ENCODE data around the gene APEH. TPM values are rescaled to one million over a fixed set of nuclear protein-coding genes. Genes with fewer than 3 reads are reported as not detected.

APEH gene
- total RNA-seq, 1 donor from 2014 or later, result 99.5 TPM

DNA sequence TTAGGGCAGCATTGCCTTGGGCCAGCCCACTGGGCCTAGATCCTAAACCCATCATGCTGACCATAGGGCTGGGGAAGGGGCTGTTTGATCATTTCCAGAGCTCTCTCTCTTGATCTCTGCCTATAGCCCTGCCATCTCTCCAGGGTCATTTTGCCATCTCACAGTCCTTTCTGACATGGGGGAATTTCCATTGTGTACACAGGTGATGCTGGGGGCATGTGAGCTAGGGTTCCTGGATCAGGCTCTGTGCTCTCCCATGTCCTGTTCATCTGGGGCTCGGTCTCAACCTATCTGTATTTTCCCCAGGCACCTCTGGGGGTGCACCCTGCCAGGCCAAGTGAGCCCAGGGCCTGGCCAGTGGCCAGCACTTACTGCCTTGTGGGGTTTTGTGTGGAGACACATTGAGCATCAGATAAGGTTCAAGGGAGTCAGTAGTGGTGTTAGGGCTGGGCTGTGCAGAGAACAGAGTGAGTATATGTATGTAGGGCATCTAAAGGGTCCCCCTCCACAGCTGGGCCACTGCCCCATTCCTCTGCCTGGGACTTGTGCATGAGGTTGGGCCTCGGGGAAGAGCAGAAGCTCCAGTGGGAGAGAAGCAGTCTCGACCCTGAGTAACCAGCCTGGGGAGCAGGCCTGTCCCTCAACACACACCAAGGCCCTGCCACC lies 25.7 kb upstream of the APEH start:
- intact Hi-C loops (cut with DNase I), result loop anchor here (5.0 kb wide), 1 partner anchor 96 kb away; the partner anchor contains the start of gene BSN
- ATAC-seq (no peak), DNase-seq (ENCODE audit: missing footprints) (no peak)

DNA sequence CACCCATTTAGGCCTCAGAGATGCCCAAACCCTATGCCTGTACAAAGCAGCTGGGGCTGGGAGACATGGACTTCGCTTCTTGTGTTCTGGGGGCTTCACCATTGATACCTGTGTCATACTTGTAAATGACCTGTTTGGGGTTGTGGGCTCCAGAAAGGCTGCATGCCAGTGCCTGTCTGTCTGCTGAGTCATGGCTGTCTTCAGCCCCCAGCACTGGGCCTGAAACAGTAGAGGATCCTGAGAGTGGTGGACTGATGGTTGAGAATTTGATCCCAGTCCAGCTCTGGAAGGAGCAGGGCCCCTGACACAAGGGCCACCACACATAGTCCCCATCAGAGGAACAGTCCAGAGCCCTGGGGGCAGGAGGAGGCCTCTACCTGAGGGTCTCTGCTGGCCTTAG lies 24.6 kb upstream of the APEH start:
- intact Hi-C loops (cut with DNase I), result loop anchor here (5.0 kb wide), 1 partner anchor 97 kb away; the partner anchor contains the start of gene BSN
- no peak for DNase-seq (ENCODE audit: missing footprints)
- no peak for ATAC-seq

DNA sequence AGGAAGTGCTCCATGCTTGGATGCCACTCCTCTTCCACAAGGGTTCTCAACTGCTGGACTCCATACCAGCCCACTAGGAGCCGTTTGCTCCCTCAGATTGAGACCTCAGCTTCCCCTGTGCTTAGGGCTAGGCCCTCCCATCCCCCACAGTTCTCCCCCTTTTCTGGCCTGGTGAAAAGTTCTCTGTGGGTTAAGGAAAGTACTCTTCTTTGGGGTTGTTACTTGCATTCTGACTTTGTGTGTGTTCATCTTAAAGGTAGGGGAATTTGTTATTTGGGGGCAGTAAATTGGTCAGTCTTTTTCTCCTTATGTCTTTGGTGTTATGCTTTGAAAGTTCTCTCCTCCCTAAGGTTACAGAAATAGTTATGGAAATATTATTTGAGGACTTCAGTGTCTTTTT lies 24.0 kb upstream of the APEH start:
- intact Hi-C loops (cut with DNase I), result no loop called here
- DNase-seq (ENCODE audit: missing footprints), result no peak
- no peak for ATAC-seq

DNA sequence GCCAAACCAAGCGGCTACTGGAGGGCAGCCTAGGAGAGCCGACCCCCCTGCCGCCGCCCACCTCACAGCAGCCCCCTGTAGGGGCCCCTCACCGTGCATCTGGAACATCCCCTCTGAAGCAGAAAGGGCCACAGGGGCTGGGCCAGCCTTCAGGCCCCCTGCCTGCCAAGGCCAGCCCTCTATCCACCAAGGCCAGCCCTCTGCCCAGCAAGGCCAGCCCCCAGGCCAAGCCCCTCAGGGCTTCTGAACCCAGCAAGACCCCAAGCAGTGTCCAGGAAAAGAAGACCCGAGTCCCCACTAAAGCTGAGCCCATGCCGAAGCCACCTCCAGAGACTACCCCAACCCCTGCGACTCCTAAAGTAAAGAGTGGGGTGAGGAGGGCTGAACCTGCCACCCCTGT lies 23.5 kb upstream of the APEH start:
- ATAC-seq, result no peak
- intact Hi-C loops (cut with DNase I), result no loop called here
- no peak for DNase-seq (ENCODE audit: missing footprints)

DNA sequence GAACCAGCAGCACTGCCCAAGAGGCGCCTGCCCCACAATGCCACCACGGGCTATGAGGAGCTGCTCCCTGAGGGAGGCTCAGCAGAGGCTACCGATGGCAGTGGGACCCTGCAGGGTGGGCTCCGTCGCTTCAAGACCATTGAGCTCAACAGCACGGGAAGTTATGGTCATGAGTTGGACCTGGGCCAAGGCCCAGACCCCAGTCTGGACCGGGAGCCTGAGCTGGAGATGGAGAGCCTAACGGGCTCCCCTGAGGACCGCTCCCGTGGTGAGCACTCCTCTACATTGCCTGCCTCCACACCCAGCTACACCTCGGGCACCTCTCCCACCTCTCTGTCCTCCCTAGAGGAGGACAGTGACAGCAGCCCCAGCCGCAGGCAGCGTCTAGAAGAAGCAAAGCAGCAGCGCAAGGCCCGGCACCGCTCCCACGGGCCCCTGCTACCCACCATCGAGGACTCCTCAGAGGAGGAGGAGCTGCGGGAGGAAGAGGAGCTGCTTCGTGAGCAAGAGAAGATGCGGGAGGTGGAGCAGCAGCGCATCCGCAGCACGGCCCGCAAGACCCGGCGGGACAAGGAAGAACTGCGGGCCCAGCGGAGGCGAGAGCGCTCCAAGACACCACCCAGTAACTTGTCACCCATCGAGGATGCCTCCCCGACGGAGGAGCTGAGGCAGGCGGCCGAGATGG lies 21.8 kb upstream of the APEH start:
- intact Hi-C loops (cut with DNase I), result no loop called here
- DNase-seq (ENCODE audit: missing footprints) (peak; percentile 28), ATAC-seq (no peak)

DNA sequence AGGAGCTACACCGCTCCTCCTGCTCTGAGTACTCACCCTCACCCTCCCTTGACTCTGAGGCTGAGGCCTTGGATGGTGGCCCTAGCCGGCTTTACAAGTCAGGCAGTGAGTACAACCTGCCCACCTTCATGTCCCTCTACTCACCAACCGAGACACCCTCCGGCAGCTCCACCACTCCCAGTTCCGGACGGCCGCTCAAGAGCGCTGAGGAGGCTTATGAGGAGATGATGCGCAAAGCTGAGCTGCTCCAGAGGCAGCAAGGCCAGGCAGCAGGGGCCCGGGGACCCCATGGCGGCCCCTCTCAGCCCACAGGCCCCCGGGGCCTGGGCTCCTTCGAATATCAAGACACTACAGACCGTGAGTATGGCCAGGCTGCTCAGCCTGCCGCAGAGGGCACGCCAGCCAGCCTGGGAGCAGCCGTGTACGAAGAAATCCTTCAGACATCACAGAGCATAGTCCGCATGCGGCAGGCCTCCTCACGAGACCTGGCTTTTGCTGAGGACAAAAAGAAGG lies 21.2 kb upstream of the APEH start:
- intact Hi-C loops (cut with DNase I), result no loop called here
- no peak for ATAC-seq
- DNase-seq (ENCODE audit: missing footprints), result peak; percentile 45

DNA sequence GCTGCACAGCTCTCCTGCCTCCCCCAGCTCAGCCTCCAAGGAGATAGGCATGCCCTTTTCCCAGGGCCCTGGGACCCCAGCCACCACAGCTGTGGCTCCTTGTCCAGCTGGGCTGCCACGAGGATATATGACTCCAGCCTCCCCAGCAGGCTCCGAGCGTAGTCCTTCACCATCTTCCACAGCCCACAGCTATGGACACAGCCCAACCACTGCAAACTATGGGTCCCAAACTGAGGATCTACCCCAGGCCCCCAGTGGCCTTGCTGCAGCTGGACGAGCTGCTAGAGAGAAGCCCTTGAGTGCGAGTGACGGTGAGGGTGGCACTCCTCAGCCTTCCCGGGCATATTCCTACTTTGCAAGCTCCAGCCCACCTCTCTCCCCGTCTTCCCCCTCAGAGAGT lies 20.5 kb upstream of the APEH start:
- ATAC-seq (no peak), DNase-seq (ENCODE audit: missing footprints) (peak; percentile 55)
- intact Hi-C loops (cut with DNase I), result no loop called here

DNA sequence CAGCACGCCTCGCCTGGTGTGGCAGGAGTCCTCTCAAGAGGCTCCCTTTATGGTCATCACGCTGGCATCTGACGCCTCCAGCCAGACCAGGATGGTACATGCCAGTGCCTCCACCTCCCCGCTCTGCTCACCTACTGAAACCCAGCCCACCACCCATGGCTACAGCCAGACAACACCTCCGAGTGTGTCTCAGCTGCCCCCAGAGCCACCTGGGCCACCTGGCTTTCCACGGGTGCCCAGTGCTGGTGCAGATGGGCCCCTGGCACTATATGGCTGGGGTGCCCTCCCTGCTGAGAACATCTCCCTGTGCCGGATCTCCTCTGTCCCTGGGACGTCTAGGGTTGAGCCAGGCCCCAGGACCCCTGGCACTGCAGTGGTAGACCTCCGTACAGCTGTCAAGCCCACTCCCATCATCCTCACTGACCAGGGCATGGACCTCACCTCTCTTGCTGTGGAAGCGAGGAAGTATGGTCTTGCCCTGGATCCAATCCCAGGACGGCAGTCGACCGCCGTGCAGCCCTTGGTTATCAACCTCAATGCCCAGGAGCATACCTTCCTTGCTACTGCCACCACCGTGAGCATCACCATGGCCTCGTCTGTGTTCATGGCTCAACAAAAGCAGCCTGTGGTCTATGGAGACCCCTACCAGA lies 19.9 kb upstream of the APEH start:
- ATAC-seq (no peak), DNase-seq (ENCODE audit: missing footprints) (no peak)
- intact Hi-C loops (cut with DNase I), result no loop called here

DNA sequence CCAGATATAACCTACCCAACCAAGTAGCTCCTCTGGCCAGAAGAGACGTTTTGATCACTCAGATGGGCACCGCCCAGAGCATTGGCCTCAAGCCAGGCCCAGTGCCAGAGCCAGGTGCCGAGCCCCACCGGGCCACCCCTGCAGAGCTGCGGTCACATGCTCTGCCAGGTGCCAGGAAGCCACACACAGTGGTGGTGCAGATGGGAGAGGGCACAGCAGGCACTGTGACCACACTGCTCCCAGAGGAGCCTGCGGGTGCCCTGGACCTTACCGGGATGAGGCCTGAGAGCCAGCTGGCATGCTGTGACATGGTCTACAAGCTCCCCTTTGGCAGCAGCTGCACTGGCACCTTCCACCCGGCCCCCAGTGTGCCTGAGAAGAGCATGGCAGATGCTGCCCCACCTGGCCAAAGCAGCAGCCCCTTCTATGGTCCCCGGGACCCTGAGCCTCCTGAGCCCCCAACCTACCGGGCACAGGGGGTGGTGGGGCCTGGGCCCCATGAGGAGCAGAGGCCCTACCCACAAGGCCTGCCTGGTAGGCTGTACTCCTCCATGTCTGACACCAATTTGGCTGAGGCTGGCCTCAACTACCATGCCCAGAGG lies 19.1 kb upstream of the APEH start:
- DNase-seq (ENCODE audit: missing footprints), result no peak
- intact Hi-C loops (cut with DNase I), result no loop called here
- no peak for ATAC-seq

DNA sequence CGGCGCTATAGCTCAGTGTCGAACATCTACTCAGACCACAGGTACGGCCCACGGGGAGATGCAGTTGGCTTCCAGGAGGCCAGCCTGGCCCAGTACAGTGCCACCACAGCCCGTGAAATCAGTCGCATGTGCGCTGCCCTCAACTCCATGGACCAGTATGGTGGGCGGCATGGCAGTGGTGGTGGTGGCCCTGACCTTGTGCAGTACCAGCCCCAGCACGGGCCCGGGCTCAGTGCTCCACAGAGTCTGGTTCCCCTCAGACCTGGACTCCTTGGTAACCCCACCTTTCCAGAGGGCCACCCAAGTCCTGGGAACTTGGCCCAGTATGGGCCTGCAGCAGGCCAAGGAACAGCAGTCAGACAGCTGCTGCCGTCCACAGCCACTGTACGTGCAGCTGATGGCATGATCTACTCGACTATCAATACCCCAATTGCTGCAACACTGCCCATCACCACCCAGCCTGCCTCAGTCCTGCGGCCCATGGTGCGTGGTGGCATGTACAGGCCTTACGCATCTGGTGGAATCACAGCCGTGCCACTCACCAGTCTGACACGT lies 18.3 kb upstream of the APEH start:
- DNase-seq (ENCODE audit: missing footprints) (no peak), ATAC-seq (no peak)
- intact Hi-C loops (cut with DNase I), result no loop called here

DNA sequence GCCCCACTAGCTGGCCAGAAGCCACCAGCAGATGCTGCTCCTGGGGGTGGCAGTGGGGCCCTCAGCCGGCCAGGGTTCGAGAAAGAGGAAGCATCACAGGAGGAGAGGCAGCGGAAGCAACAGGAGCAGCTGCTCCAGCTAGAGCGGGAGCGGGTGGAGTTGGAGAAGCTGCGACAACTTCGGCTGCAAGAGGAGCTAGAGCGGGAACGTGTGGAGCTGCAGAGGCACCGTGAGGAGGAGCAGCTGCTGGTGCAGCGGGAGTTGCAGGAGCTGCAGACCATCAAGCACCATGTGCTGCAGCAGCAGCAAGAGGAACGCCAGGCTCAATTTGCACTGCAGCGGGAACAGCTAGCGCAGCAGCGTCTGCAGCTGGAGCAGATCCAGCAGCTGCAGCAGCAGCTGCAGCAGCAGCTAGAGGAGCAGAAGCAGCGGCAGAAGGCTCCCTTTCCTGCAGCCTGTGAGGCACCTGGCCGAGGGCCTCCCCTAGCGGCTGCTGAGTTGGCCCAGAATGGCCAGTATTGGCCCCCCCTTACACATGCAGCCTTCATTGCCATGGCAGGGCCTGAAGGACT lies 17.5 kb upstream of the APEH start:
- intact Hi-C loops (cut with DNase I), result no loop called here
- ATAC-seq (no peak), DNase-seq (ENCODE audit: missing footprints) (peak; percentile 7)

DNA sequence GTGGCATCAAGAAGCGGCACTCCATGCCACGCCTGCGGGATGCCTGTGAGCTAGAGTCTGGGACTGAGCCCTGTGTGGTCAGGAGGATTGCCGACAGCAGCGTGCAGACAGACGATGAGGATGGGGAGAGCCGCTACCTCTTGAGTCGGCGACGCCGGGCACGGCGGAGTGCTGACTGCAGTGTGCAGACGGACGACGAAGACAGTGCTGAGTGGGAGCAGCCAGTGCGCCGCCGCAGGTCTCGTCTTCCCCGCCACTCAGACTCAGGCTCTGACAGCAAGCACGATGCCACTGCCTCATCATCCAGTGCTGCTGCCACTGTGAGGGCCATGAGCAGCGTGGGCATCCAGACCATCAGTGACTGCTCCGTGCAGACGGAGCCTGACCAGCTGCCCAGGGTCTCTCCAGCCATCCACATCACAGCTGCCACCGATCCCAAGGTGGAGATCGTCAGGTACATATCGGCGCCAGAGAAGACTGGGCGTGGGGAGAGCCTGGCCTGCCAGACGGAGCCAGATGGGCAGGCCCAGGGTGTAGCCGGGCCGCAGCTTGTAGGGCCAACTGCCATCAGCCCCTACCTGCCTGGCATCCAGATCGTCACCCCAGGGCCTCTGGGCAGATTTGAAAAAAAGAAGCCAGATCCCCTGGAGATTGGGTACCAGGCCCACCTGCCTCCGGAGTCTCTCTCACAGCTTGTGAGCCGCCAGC lies 16.8 kb upstream of the APEH start:
- peak; percentile 56 for DNase-seq (ENCODE audit: missing footprints)
- ATAC-seq, result no peak
- intact Hi-C loops (cut with DNase I), result no loop called here

DNA sequence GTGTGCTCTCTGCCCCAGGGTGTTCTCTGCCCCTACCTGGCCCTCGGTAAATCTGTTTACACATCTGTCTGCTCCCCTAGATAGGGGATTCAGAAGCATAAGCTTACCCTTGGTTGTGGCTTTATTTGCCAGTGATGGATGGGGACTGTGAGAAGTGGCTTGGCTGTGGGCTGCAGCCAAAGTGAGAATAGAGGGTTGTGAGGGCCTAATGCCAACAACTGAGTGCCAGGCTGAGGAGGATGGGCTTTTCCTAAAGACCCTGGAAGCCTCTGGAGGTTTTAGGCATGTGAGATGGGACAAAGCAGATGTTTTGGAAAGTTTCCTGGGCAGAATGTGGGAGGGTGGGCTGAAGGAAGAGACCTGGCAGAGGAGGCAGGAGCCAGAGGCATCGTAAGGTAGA lies 15.4 kb upstream of the APEH start:
- intact Hi-C loops (cut with DNase I), result no loop called here
- no peak for ATAC-seq
- no peak for DNase-seq (ENCODE audit: missing footprints)

DNA sequence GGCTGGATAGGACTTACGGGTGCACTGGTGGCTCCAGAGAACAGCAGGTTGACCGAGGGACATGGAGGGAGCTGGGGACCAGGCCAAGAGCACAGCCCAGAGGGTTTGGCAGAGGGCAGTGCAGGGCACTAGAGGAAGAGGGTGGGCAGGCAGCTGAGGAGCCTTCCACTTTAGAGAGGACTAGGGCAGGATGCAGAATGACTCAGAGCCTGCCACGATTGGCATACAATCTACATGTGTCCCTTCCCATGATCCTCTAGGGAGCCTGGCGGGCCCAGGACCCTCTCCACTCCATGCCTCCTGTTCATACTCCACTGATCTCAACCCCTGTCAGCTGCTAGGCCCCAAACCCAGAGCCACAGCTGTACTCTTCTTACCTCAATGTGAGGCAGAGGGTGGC lies 14.4 kb upstream of the APEH start:
- no peak for ATAC-seq
- intact Hi-C loops (cut with DNase I), result no loop called here
- no peak for DNase-seq (ENCODE audit: missing footprints)

DNA sequence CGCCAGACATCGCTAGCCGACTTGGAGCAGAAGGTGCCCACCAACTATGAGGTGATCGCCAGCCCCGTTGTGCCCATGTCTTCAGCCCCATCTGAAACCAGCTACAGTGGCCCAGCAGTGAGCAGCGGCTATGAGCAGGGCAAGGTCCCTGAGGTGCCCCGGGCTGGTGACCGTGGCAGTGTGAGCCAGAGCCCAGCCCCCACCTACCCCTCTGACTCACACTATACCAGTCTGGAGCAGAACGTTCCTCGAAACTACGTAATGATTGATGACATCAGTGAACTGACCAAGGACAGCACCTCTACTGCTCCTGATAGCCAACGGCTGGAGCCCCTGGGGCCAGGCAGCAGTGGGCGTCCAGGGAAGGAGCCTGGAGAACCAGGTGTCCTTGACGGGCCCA lies 12.9 kb upstream of the APEH start:
- intact Hi-C loops (cut with DNase I), result no loop called here
- ATAC-seq (no peak), DNase-seq (ENCODE audit: missing footprints) (no peak)

DNA sequence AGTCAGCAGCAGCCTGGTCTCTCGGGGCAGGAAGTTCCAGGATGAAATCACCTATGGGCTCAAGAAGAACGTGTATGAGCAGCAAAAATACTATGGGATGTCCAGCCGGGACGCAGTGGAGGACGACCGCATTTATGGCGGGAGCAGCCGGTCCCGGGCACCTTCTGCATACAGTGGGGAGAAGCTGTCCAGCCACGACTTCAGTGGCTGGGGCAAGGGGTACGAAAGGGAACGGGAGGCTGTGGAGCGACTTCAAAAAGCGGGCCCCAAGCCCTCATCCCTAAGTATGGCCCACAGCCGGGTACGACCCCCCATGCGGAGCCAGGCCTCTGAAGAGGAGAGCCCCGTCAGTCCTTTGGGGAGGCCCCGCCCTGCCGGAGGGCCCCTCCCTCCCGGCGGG lies 12.1 kb upstream of the APEH start:
- DNase-seq (ENCODE audit: missing footprints), result no peak
- intact Hi-C loops (cut with DNase I), result no loop called here
- ATAC-seq, result no peak

DNA sequence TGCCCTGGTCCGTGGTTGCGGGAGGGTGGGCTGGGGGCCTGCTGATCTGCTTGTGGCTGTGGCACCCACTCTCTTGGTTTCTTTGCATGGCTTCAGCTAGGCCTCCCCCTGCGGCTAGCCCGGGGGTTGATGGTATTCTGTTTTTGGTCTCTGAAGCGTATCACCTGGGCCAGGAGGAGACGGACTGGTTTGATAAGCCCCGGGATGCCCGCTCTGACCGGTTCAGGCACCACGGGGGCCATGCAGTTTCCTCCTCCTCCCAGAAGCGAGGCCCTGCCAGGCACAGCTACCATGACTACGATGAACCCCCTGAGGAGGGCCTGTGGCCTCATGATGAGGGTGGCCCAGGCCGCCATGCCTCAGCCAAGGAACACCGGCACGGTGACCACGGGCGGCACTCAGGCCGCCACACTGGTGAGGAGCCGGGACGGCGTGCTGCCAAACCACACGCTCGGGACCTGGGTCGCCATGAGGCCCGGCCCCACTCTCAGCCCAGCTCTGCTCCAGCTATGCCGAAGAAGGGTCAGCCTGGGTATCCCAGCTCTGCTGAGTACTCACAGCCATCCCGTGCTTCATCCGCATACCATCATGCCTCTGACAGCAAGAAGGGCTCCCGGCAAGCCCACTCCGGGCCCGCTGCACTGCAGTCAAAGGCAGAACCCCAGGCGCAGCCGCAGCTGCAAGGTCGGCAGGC lies 11.3 kb upstream of the APEH start:
- intact Hi-C loops (cut with DNase I), result no loop called here
- ATAC-seq (no peak), DNase-seq (ENCODE audit: missing footprints) (no peak)

DNA sequence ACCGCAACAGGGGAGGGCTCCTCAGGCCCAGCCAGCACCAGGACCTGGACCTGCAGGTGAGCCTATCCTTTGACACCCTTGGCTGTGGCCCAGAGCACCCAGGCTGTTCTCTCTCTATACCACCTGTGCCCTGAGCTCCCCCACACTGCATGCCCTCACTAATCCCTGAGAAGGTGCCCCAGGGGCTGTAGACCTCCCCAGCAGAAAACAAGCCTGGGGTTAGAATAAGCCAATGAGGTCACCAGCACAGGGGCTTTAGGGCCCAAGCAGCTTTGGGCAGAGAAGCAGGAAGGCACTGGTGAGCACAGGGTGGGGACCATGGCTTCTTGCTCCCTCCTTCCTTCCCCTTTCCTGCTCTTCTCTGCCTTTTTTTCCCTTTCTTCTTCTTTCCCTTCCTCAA lies 10.3 kb upstream of the APEH start:
- intact Hi-C loops (cut with DNase I), result no loop called here
- ATAC-seq (no peak), DNase-seq (ENCODE audit: missing footprints) (no peak)
